ENCODE data around the gene CELA2B.

DNA sequence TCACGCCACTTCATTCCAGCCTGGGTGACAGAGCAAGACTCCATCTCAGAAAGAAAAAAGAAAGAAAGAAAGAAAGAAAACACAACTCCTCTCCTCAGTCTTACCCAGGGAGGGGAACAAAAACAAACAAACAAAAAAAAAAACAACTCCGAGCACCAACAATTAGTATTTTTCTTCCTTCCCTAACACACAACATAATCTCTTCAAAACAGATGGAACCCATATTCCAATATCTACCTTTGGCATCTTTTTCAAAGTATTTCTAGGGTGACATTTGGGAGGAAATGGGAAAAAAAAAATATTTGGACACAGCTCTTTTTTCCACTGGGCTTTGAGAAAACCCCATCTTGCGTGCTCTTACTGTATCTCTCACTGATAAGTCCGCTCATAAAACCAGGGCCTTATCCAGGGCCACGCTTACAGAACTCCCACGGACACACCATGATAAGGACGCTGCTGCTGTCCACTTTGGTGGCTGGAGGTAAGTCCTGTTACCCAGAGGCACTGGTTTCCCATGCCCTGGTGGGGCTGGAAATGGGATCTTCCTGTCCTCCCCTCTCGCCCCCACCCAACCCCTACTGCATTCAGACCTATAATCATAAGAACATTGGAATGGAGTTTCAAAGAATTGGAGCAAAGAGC lies 19.5 kb upstream of the CELA2B start, which contains the start of gene CELA2A:
- TF ChIP-seq, protein P1, sequence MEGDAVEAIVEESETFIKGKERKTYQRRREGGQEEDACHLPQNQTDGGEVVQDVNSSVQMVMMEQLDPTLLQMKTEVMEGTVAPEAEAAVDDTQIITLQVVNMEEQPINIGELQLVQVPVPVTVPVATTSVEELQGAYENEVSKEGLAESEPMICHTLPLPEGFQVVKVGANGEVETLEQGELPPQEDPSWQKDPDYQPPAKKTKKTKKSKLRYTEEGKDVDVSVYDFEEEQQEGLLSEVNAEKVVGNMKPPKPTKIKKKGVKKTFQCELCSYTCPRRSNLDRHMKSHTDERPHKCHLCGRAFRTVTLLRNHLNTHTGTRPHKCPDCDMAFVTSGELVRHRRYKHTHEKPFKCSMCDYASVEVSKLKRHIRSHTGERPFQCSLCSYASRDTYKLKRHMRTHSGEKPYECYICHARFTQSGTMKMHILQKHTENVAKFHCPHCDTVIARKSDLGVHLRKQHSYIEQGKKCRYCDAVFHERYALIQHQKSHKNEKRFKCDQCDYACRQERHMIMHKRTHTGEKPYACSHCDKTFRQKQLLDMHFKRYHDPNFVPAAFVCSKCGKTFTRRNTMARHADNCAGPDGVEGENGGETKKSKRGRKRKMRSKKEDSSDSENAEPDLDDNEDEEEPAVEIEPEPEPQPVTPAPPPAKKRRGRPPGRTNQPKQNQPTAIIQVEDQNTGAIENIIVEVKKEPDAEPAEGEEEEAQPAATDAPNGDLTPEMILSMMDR (IDR thresholded peaks at IDR 0.05), result no peak
- TF ChIP-seq POLR2AphosphoS5 (IDR thresholded peaks at IDR 0.05) (no peak), POLR2A (IDR thresholded peaks at IDR 0.05; ENCODE audit: low read depth) (no peak)

All from esophagus muscularis mucosa (tissue), 3 donors.